Hepatocyte (in vitro differentiated cells): ENCODE measurements around the gene GPR78. TPM values are rescaled to one million over a fixed set of nuclear protein-coding genes. Genes with fewer than 3 reads are reported as not detected.

Experiments used
- DNase-seq: peaks from one replicate; pipeline ENCODE4 v3.0.0-alpha.2; 2016; ENCODE audit warnings: low spot score
- H2AFZ ChIP-seq: fragments of 200-600 bp; sonication (generic); 2 replicates; pipeline ENCODE4 v1.6.0; 2016; ENCODE audit warnings: antibody characterized with exemption, mild to moderate bottlenecking
- H3K27ac ChIP-seq: fragments of 200-600 bp; sonication (generic); 2 replicates; pipeline ENCODE4 v1.5.1; 2016; ENCODE audit warnings: mild to moderate bottlenecking
- H3K27me3 ChIP-seq: fragments of 200-600 bp; sonication (generic); 2 replicates; pipeline ENCODE4 v1.6.1; 2016
- H3K36me3 ChIP-seq: fragments of 200-600 bp; sonication (generic); replicated peaks from 2 replicates; pipeline ENCODE4 v1.5.1; 2016; ENCODE audit warnings: low read depth; ENCODE audit not compliant: insufficient read depth
- H3K4me1 ChIP-seq: fragments of 200-600 bp; sonication (generic); 2 replicates; pipeline ENCODE4 v1.5.1; 2016; ENCODE audit warnings: mild to moderate bottlenecking, moderate library complexity; ENCODE audit not compliant: insufficient read depth
- H3K4me2 ChIP-seq: fragments of 200-600 bp; sonication (generic); 2 replicates; pipeline ENCODE4 v1.6.0; 2016
- H3K4me3 ChIP-seq: fragments of 200-600 bp; sonication (generic); 2 replicates; pipeline ENCODE4 v1.5.1; 2016; ENCODE audit warnings: mild to moderate bottlenecking
- H3K79me2 ChIP-seq: fragments of 200-600 bp; sonication (generic); 2 replicates; pipeline ENCODE4 v1.6.0; 2017; ENCODE audit warnings: mild to moderate bottlenecking
- H3K9me2 ChIP-seq: fragments of 200-600 bp; sonication (generic); replicated peaks from 2 replicates; pipeline ENCODE4 v1.6.0; 2017; ENCODE audit warnings: mild to moderate bottlenecking; ENCODE audit not compliant: insufficient read depth
- H3K9me3 ChIP-seq: fragments of 200-600 bp; sonication (generic); 2 replicates; pipeline ENCODE4 v1.5.1; 2016; ENCODE audit warnings: low read depth, mild to moderate bottlenecking
- H4K20me1 ChIP-seq: fragments of 200-600 bp; sonication (generic); 2 replicates; pipeline ENCODE4 v1.6.0; 2016; ENCODE audit warnings: mild to moderate bottlenecking; ENCODE audit not compliant: insufficient read depth, poor library complexity, severe bottlenecking
- EZH2 ChIP-seq: fragments of 200-600 bp; sonication (generic); IDR thresholded peaks from 2 replicates; pipeline ENCODE4 v1.6.1; 2016; ENCODE audit warnings: antibody characterized with exemption, mild to moderate bottlenecking, borderline replicate concordance
- EZH2phosphoT487 ChIP-seq: fragments of 200-600 bp; sonication (generic); IDR thresholded peaks from one replicate; pipeline ENCODE4 v1.6.1; 2018; ENCODE audit warnings: antibody characterized with exemption, mild to moderate bottlenecking, low read depth, moderate library complexity; ENCODE audit not compliant: unreplicated experiment, severe bottlenecking
- WGBS: methylation state at CpG from one replicate; pipeline ENCODE4 v1.1.6; 2016; ENCODE audit warnings: low lambda C conversion rate; ENCODE audit errors: missing lambda C conversion rate; 5-methylcytosine and 5-hydroxymethylcytosine counted together
- polyA plus RNA-seq: library from polyadenylated mRNA; unstranded; fragments of >200 nt; fragmentation: Nextera tagmentation; extraction: Ambion mirVana; gene quantifications from 2 replicates; pipeline ENCODE4 v1.2.1, GENCODE V29; 2016
- total RNA-seq: library from RNA; depleted of rRNA; stranded (reverse); fragments of >200 nt; gene quantifications from 2 replicates; pipeline ENCODE4 v1.2.3, GENCODE V29; 2014
- TF ChIP-seq, protein P1 (sequence below): fragments of 200-600 bp; sonication (generic); IDR thresholded peaks from 2 replicates; pipeline ENCODE4 v1.5.1; 2016; ENCODE audit warnings: antibody characterized with exemption, mild to moderate bottlenecking; ENCODE audit not compliant: poor library complexity

GPR78 gene
- total and polyA plus RNA-seq, 2 experiments from 2014 or later, result 0.28 to 1.0 TPM

DNA sequence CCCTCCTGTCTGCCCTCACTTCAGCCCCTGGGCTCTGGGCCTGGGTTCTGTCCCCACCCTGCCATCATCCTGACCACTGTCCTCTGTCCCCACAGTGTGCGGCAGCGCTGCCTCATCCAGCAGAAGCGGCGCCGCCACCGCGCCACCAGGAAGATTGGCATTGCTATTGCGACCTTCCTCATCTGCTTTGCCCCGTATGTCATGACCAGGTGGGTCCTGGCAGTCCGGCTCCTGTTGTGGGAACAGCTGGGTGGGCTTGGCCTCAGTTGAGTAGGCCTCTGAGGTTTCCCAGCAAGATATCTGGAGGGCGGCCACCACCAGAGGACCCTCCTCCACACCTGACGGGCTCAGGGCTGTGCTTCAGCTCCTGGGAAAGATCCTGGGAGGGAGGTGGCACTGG, 2.2 kb downstream of the GPR78 start:
- H3K9me2 ChIP-seq, result no peaks in the 10 kb centered on the region
- H4K20me1 ChIP-seq, result no peaks in the 10 kb centered on the region
- no peaks in the 10 kb centered on the region for H3K79me2 ChIP-seq
- 88% methylated on average over 12 of the region's 12 CpGs for WGBS
- peaks cover 28% of the 10 kb centered on the region for H3K27me3 ChIP-seq
- TF ChIP-seq EZH2 (no peak), EZH2phosphoT487 (no peak)
- TF ChIP-seq, protein P1, sequence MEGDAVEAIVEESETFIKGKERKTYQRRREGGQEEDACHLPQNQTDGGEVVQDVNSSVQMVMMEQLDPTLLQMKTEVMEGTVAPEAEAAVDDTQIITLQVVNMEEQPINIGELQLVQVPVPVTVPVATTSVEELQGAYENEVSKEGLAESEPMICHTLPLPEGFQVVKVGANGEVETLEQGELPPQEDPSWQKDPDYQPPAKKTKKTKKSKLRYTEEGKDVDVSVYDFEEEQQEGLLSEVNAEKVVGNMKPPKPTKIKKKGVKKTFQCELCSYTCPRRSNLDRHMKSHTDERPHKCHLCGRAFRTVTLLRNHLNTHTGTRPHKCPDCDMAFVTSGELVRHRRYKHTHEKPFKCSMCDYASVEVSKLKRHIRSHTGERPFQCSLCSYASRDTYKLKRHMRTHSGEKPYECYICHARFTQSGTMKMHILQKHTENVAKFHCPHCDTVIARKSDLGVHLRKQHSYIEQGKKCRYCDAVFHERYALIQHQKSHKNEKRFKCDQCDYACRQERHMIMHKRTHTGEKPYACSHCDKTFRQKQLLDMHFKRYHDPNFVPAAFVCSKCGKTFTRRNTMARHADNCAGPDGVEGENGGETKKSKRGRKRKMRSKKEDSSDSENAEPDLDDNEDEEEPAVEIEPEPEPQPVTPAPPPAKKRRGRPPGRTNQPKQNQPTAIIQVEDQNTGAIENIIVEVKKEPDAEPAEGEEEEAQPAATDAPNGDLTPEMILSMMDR, result no peak
- no peaks in the 10 kb centered on the region for H3K4me1 ChIP-seq
- H3K9me3 ChIP-seq, result no peaks in the 10 kb centered on the region
- no peak overlapping the region for H3K4me2 ChIP-seq
- no peak for DNase-seq
- no peak overlapping the region for H2AFZ ChIP-seq
- no peaks in the 10 kb centered on the region for H3K36me3 ChIP-seq
- no peak overlapping the region for H3K27ac ChIP-seq
- no peak overlapping the region for H3K4me3 ChIP-seq

DNA sequence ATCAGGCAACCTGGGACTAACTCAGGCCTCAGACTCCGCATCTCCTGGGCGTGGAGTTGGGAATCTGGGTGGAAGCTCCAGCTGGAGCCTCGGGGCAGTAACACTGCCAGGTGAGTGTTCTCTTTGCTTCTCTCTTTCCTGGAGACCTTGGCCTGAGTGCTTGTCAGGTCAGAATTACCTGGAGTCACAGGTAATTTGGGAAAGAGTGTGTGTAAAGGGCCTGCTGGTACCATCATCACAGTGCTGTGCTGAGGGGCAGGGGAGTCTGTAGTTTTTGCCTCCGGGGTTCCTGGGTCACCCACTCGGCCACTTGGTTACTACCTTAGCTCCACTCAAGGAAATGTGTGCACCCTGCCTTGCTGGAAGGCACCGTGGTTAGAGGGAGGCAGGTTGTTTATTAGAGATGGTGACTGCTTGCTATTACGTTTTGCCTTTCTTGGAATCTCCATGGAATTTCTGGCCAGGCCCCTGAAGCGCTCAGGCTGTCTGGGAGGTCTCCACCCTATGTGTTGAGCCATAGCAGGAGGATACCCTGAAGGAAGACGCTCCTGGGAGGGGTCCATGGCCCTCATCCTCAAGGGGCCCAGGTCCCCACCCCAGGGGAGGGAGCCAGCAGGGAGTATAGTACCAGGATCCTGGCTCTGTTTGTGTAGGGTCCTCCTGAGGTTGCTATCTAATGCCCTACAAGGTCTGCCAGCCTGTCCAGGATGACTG, 2.9 kb downstream of the GPR78 start:
- Histone ChIP-seq H3K36me3 (no peaks in the 10 kb centered on the region), H3K9me3 (no peaks in the 10 kb centered on the region), H2AFZ (no peak overlapping the region), H3K9me2 (no peaks in the 10 kb centered on the region), H3K79me2 (no peaks in the 10 kb centered on the region), H3K4me2 (no peak overlapping the region), H3K27me3 (peaks cover 24% of the 10 kb centered on the region), H3K27ac (no peak overlapping the region), H3K4me1 (no peaks in the 10 kb centered on the region), H3K4me3 (no peak overlapping the region), H4K20me1 (no peaks in the 10 kb centered on the region)
- TF ChIP-seq EZH2 (no peak), EZH2phosphoT487 (no peak)
- TF ChIP-seq, protein P1, result no peak
- whole genome bisulfite sequencing, result 72% methylated on average over 9 of the region's 9 CpGs
- DNase-seq, result no peak

DNA sequence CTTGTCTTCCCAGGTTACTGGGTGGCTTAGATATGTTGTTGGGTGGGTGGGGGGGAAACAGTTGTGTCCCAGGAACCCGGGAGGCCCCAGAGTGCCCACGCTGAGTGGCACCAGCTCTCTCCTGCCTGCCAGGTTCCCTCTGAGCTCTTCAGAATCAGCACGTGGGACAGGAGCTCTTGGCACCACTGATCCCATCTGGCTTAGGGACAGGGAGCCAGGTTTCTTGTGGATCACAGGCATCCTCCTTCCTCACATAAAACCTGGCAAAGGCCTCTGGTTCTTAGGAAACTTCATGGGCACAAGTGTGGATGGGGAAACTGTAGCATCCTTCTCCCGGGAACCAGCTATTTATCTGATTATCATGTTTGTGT, 3.4 kb downstream of the GPR78 start:
- Histone ChIP-seq H3K4me3 (no peak overlapping the region), H3K9me2 (no peaks in the 10 kb centered on the region), H3K36me3 (no peaks in the 10 kb centered on the region), H3K79me2 (no peaks in the 10 kb centered on the region), H3K4me1 (no peaks in the 10 kb centered on the region), H3K4me2 (no peak overlapping the region), H4K20me1 (no peaks in the 10 kb centered on the region), H3K27me3 (peaks cover 19% of the 10 kb centered on the region), H2AFZ (no peak overlapping the region), H3K9me3 (no peaks in the 10 kb centered on the region), H3K27ac (no peak overlapping the region)
- TF ChIP-seq, protein P1, result no peak
- TF ChIP-seq EZH2, result no peak
- no peak for TF ChIP-seq EZH2phosphoT487
- no peak for DNase-seq
- WGBS, result 83% methylated on average over 4 of the region's 4 CpGs
